Measurements from ENCODE around the gene PPEF2.
"Not testable (repeated sequence)": the region's sequence is repeated elsewhere in the genome, so short reads cannot be mapped to it uniquely, and the experiment has no call there.

PPEF2 gene

GRCh38 chr4:75920327-75920726, 18.1 kb upstream of the PPEF2 start:
- no peaks in the 10 kb centered on the region for H3K36me3 ChIP-seq (ENCODE audit: control insufficient read depth, insufficient read depth, low read length)
- no peaks in the 10 kb centered on the region for H3K9me3 ChIP-seq (ENCODE audit: control insufficient read depth, low read length)
- H3K4me3 ChIP-seq (ENCODE audit: low read length), result no peak overlapping the region
- no peaks in the 10 kb centered on the region for H3K27me3 ChIP-seq (ENCODE audit: control insufficient read depth, insufficient read depth, low read length)
- no peak overlapping the region for H3K9ac ChIP-seq (ENCODE audit: low read length)
- H3K4me1 ChIP-seq (ENCODE audit: control insufficient read depth, insufficient read depth, low read length), result peaks cover 3% of the 10 kb centered on the region

- no peaks in the 10 kb centered on the region for H3K36me3 ChIP-seq (ENCODE audit: control insufficient read depth, insufficient read depth, low read length)
- no peak overlapping the region for H3K9ac ChIP-seq (ENCODE audit: low read length)
- no peak overlapping the region for H3K4me3 ChIP-seq (ENCODE audit: low read length)
- peaks cover 3% of the 10 kb centered on the region for H3K4me1 ChIP-seq (ENCODE audit: control insufficient read depth, insufficient read depth, low read length)
- no peaks in the 10 kb centered on the region for H3K27me3 ChIP-seq (ENCODE audit: control insufficient read depth, insufficient read depth, low read length)
- no peaks in the 10 kb centered on the region for H3K9me3 ChIP-seq (ENCODE audit: control insufficient read depth, low read length)
Measured at GRCh38 chr4:75919920-75920319, 17.7 kb upstream of the PPEF2 start.

GRCh38 chr4:75916091-75916661, 13.9 kb upstream of the PPEF2 start:
- no peak overlapping the region for H3K4me3 ChIP-seq (ENCODE audit: low read length)
- no peaks in the 10 kb centered on the region for H3K9me3 ChIP-seq (ENCODE audit: control insufficient read depth, low read length)
- H3K36me3 ChIP-seq (ENCODE audit: control insufficient read depth, insufficient read depth, low read length), result no peaks in the 10 kb centered on the region
- H3K27me3 ChIP-seq (ENCODE audit: control insufficient read depth, insufficient read depth, low read length), result no peaks in the 10 kb centered on the region
- peaks cover 3% of the 10 kb centered on the region for H3K4me1 ChIP-seq (ENCODE audit: control insufficient read depth, insufficient read depth, low read length)
- no peak overlapping the region for H3K9ac ChIP-seq (ENCODE audit: low read length)

- Histone ChIP-seq H3K27me3 (ENCODE audit: control insufficient read depth, insufficient read depth, low read length) (no peaks in the 10 kb centered on the region), H3K9ac (ENCODE audit: low read length) (no peak overlapping the region), H3K4me3 (ENCODE audit: low read length) (no peak overlapping the region), H3K9me3 (ENCODE audit: control insufficient read depth, low read length) (no peaks in the 10 kb centered on the region), H3K4me1 (ENCODE audit: control insufficient read depth, insufficient read depth, low read length) (peaks cover 3% of the 10 kb centered on the region), H3K36me3 (ENCODE audit: control insufficient read depth, insufficient read depth, low read length) (no peaks in the 10 kb centered on the region)
Measured at GRCh38 chr4:75912968-75913367, 10.7 kb upstream of the PPEF2 start.

GRCh38 chr4:75910831-75911230, 8.6 kb upstream of the PPEF2 start:
- not testable (repeated sequence) for H3K9ac ChIP-seq (ENCODE audit: low read length); H3K27me3 ChIP-seq (ENCODE audit: control insufficient read depth, insufficient read depth, low read length); H3K36me3 ChIP-seq (ENCODE audit: control insufficient read depth, insufficient read depth, low read length); H3K9me3 ChIP-seq (ENCODE audit: control insufficient read depth, low read length); H3K4me3 ChIP-seq (ENCODE audit: low read length); H3K4me1 ChIP-seq (ENCODE audit: control insufficient read depth, insufficient read depth, low read length)

GRCh38 chr4:75909405-75909804, 7.2 kb upstream of the PPEF2 start:
- Histone ChIP-seq H3K9ac (ENCODE audit: low read length) (no peak overlapping the region), H3K4me1 (ENCODE audit: control insufficient read depth, insufficient read depth, low read length) (no peaks in the 10 kb centered on the region), H3K27me3 (ENCODE audit: control insufficient read depth, insufficient read depth, low read length) (no peaks in the 10 kb centered on the region), H3K9me3 (ENCODE audit: control insufficient read depth, low read length) (no peaks in the 10 kb centered on the region), H3K4me3 (ENCODE audit: low read length) (no peak overlapping the region), H3K36me3 (ENCODE audit: control insufficient read depth, insufficient read depth, low read length) (no peaks in the 10 kb centered on the region)

- H3K36me3 ChIP-seq (ENCODE audit: control insufficient read depth, insufficient read depth, low read length), result no peaks in the 10 kb centered on the region
- H3K9me3 ChIP-seq (ENCODE audit: control insufficient read depth, low read length), result no peaks in the 10 kb centered on the region
- no peaks in the 10 kb centered on the region for H3K4me1 ChIP-seq (ENCODE audit: control insufficient read depth, insufficient read depth, low read length)
- no peak overlapping the region for H3K9ac ChIP-seq (ENCODE audit: low read length)
- no peak overlapping the region for H3K4me3 ChIP-seq (ENCODE audit: low read length)
- no peaks in the 10 kb centered on the region for H3K27me3 ChIP-seq (ENCODE audit: control insufficient read depth, insufficient read depth, low read length)
Measured at GRCh38 chr4:75908555-75908954, 6.3 kb upstream of the PPEF2 start.

- H3K9ac ChIP-seq (ENCODE audit: low read length), result no peak overlapping the region
- H3K4me3 ChIP-seq (ENCODE audit: low read length), result no peak overlapping the region
- no peaks in the 10 kb centered on the region for H3K36me3 ChIP-seq (ENCODE audit: control insufficient read depth, insufficient read depth, low read length)
- H3K9me3 ChIP-seq (ENCODE audit: control insufficient read depth, low read length), result no peaks in the 10 kb centered on the region
- no peaks in the 10 kb centered on the region for H3K27me3 ChIP-seq (ENCODE audit: control insufficient read depth, insufficient read depth, low read length)
- no peaks in the 10 kb centered on the region for H3K4me1 ChIP-seq (ENCODE audit: control insufficient read depth, insufficient read depth, low read length)
Measured at GRCh38 chr4:75907966-75908365, 5.7 kb upstream of the PPEF2 start.

GRCh38 chr4:75904076-75904475, 1.8 kb upstream of the PPEF2 start:
- no peaks in the 10 kb centered on the region for H3K36me3 ChIP-seq (ENCODE audit: control insufficient read depth, insufficient read depth, low read length)
- H3K27me3 ChIP-seq (ENCODE audit: control insufficient read depth, insufficient read depth, low read length), result no peaks in the 10 kb centered on the region
- H3K9me3 ChIP-seq (ENCODE audit: control insufficient read depth, low read length), result no peaks in the 10 kb centered on the region
- no peak overlapping the region for H3K9ac ChIP-seq (ENCODE audit: low read length)
- no peak overlapping the region for H3K4me3 ChIP-seq (ENCODE audit: low read length)
- no peaks in the 10 kb centered on the region for H3K4me1 ChIP-seq (ENCODE audit: control insufficient read depth, insufficient read depth, low read length)

- Histone ChIP-seq H3K4me3 (ENCODE audit: low read length) (no peak overlapping the region), H3K9me3 (ENCODE audit: control insufficient read depth, low read length) (no peaks in the 10 kb centered on the region), H3K36me3 (ENCODE audit: control insufficient read depth, insufficient read depth, low read length) (no peaks in the 10 kb centered on the region), H3K9ac (ENCODE audit: low read length) (no peak overlapping the region), H3K4me1 (ENCODE audit: control insufficient read depth, insufficient read depth, low read length) (no peaks in the 10 kb centered on the region), H3K27me3 (ENCODE audit: control insufficient read depth, insufficient read depth, low read length) (no peaks in the 10 kb centered on the region)
Measured at GRCh38 chr4:75898536-75898935, 3.7 kb downstream of the PPEF2 start.

- Histone ChIP-seq H3K9me3 (ENCODE audit: control insufficient read depth, low read length) (no peaks in the 10 kb centered on the region), H3K36me3 (ENCODE audit: control insufficient read depth, insufficient read depth, low read length) (no peaks in the 10 kb centered on the region), H3K4me1 (ENCODE audit: control insufficient read depth, insufficient read depth, low read length) (no peaks in the 10 kb centered on the region), H3K27me3 (ENCODE audit: control insufficient read depth, insufficient read depth, low read length) (no peaks in the 10 kb centered on the region), H3K9ac (ENCODE audit: low read length) (no peak overlapping the region), H3K4me3 (ENCODE audit: low read length) (no peak overlapping the region)
Measured at GRCh38 chr4:75895744-75896314, 6.4 kb downstream of the PPEF2 start.

- H3K27me3 ChIP-seq (ENCODE audit: control insufficient read depth, insufficient read depth, low read length), result no peaks in the 10 kb centered on the region
- no peaks in the 10 kb centered on the region for H3K36me3 ChIP-seq (ENCODE audit: control insufficient read depth, insufficient read depth, low read length)
- H3K9me3 ChIP-seq (ENCODE audit: control insufficient read depth, low read length), result no peaks in the 10 kb centered on the region
- H3K9ac ChIP-seq (ENCODE audit: low read length), result no peak overlapping the region
- no peaks in the 10 kb centered on the region for H3K4me1 ChIP-seq (ENCODE audit: control insufficient read depth, insufficient read depth, low read length)
- no peak overlapping the region for H3K4me3 ChIP-seq (ENCODE audit: low read length)
Measured at GRCh38 chr4:75892508-75892907, 9.7 kb downstream of the PPEF2 start.

GRCh38 chr4:75891611-75892010, 10.6 kb downstream of the PPEF2 start:
- Histone ChIP-seq H3K9ac (ENCODE audit: low read length) (no peak overlapping the region), H3K4me1 (ENCODE audit: control insufficient read depth, insufficient read depth, low read length) (no peaks in the 10 kb centered on the region), H3K27me3 (ENCODE audit: control insufficient read depth, insufficient read depth, low read length) (no peaks in the 10 kb centered on the region), H3K36me3 (ENCODE audit: control insufficient read depth, insufficient read depth, low read length) (no peaks in the 10 kb centered on the region), H3K9me3 (ENCODE audit: control insufficient read depth, low read length) (no peaks in the 10 kb centered on the region), H3K4me3 (ENCODE audit: low read length) (no peak overlapping the region)

Data from mucosa of stomach (tissue), 1 donor.